Sigmoid colon (tissue), 7 donors: ENCODE measurements around the gene BRPF3. TPM values are rescaled to one million over a fixed set of nuclear protein-coding genes. Genes with fewer than 3 reads are reported as not detected.

ENCODE experiments used
- DNase-seq: peaks from one replicate; pipeline ENCODE4 v3.0.0-alpha.2; 2019
- H3K27ac ChIP-seq, 4 donors: fragments of 200-600 bp; sonication (generic); one replicate each; pipeline ENCODE4 v1.5.1; 2016 to 2019; ENCODE audit warnings: mild to moderate bottlenecking in 1 of 4
- H3K27me3 ChIP-seq, 3 donors: fragments of 200-600 bp; sonication (generic); one replicate each; pipeline ENCODE4 v1.5.1; 2019; ENCODE audit warnings: mild to moderate bottlenecking in 1 of 3
- H3K36me3 ChIP-seq, 4 donors: fragments of 200-600 bp; sonication (generic); one replicate each; pipeline ENCODE4 v1.5.1; 2016 to 2019
- H3K4me1 ChIP-seq, 4 donors: fragments of 200-600 bp; sonication (generic); one replicate each; pipeline ENCODE4 v1.5.1; 2017 to 2019
- H3K4me3 ChIP-seq, 4 donors: fragments of 200-600 bp; sonication (generic); one replicate each; pipeline ENCODE4 v1.5.1; 2017 to 2019; ENCODE audit warnings: mild to moderate bottlenecking in 2 of 4, moderate library complexity in 1 of 4
- H3K9me3 ChIP-seq, 4 donors: fragments of 200-600 bp in 3 of 4; sonication (generic) in 3 of 4; one replicate each; pipeline versions ENCODE4 v1.5.1 to v1.6.1; 2013 to 2019
- EP300 ChIP-seq, 4 donors: sonication (generic); formaldehyde crosslinking; IDR thresholded peaks; one replicate each; pipeline ENCODE4 v1.6.1; 2017; ENCODE audit warnings: antibody characterized with exemption in 4 of 4
- POLR2A ChIP-seq, 2 donors: fragments of 450-650 bp; IDR thresholded peaks; one replicate each; pipeline ENCODE4 v1.6.1; 2016; ENCODE audit warnings: antibody characterized with exemption in 2 of 2, mild to moderate bottlenecking in 2 of 2, moderate library complexity in 2 of 2
- POLR2AphosphoS5 ChIP-seq, 4 donors: sonication (generic); formaldehyde crosslinking; IDR thresholded peaks; one replicate each; pipeline ENCODE4 v1.6.1; 2017; ENCODE audit warnings: antibody characterized with exemption in 4 of 4
- WGBS, 2 donors: extraction: QIAGEN DNeasy Blood & Tissue Kit; methylation state at CpG; one replicate each; pipeline ENCODE4 v1.1.7; 2013; 5-methylcytosine and 5-hydroxymethylcytosine counted together
- intact Hi-C: fragments of 100-400 bp; cut with DNase I; formaldehyde crosslinking; loops from one replicate; pipeline ENCODE4 v1.15.1; 2023
- polyA plus RNA-seq, 3 donors: library from polyadenylated mRNA; stranded (reverse); fragments of 200-250 nt; gene quantifications; one replicate each; pipeline ENCODE4 v1.2.3, GENCODE V29; 2013
- total RNA-seq, 4 donors: library from RNA; depleted of rRNA; stranded (reverse); fragments of >200 nt; gene quantifications; one replicate each; pipeline ENCODE4 v1.1.0, GENCODE V29; 2016
- TF ChIP-seq, protein P1 (sequence below), 4 experiments: fragments of 450-650 bp in 3 of 4; fragments of 200-600 bp in 1 of 4; IDR thresholded peaks; one replicate each; pipeline ENCODE4 v1.5.1; 2016 to 2019; ENCODE audit warnings: antibody characterized with exemption in 4 of 4, mild to moderate bottlenecking in 3 of 4, moderate library complexity in 2 of 4
- donor health status: healthy with polysubstance abuse.
- donor health status: Bipolar disorder and iron deficiency.
- donor health status: healthy.

Gene BRPF3
- total and polyA plus RNA-seq, 7 donors: 11.2 to 41.8 (median 26.9) TPM

DNA sequence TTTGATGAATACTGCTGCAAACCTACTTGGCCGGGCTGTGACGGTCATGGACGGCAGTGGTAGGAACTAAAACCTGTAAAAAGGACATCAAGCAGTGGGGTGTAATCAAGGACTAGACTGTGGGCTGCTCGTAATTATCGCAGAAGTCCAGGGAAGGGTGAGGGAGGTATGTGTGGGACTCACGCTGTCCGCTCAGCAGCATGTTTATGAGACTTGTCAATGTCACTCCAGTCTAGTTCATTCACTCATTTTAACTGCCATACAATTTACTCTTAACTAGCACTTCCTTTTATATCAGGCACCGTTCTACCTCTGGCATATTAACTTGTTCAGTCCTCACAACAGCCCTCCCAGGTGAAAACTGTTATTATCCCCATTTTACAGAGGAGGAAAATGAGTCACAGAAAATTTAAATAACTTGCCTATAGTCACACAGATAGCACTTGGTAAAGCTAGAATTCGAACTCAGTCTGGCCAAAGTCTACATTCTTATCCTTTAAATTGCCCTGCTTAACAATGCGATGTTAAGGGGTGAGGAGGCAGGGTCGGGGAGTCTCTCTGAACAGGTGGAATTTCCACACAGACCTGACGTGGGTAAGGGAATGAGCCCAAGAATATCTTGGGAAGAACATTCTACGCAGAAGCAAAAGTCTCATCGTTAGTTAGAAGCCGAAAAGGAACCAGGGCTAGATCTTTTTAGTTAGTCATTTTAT lies 77.4 kb downstream of the BRPF3 start:
- intact Hi-C loops: no loop called here
- TF ChIP-seq EP300 (IDR thresholded peaks at IDR 0.05) (no peak), POLR2AphosphoS5 (IDR thresholded peaks at IDR 0.05) (no peak), POLR2A (IDR thresholded peaks at IDR 0.05) (no peak)
- TF ChIP-seq, protein P1, sequence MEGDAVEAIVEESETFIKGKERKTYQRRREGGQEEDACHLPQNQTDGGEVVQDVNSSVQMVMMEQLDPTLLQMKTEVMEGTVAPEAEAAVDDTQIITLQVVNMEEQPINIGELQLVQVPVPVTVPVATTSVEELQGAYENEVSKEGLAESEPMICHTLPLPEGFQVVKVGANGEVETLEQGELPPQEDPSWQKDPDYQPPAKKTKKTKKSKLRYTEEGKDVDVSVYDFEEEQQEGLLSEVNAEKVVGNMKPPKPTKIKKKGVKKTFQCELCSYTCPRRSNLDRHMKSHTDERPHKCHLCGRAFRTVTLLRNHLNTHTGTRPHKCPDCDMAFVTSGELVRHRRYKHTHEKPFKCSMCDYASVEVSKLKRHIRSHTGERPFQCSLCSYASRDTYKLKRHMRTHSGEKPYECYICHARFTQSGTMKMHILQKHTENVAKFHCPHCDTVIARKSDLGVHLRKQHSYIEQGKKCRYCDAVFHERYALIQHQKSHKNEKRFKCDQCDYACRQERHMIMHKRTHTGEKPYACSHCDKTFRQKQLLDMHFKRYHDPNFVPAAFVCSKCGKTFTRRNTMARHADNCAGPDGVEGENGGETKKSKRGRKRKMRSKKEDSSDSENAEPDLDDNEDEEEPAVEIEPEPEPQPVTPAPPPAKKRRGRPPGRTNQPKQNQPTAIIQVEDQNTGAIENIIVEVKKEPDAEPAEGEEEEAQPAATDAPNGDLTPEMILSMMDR (IDR thresholded peaks at IDR 0.05): no peak
- Histone ChIP-seq H3K4me1 (no peaks in the 10 kb centered on the region), H3K9me3 (no peaks in the 10 kb centered on the region), H3K36me3 (no peaks in the 10 kb centered on the region), H3K27ac (no peak overlapping the region), H3K27me3 (peaks cover 0 to 18% (median 7%) of the 10 kb centered on the region in 3 donors), H3K4me3 (no peak overlapping the region)
- WGBS, 2 donors: 55 to 71% methylated on average over 15 of the region's 15 CpGs
- DNase-seq: no peak

DNA sequence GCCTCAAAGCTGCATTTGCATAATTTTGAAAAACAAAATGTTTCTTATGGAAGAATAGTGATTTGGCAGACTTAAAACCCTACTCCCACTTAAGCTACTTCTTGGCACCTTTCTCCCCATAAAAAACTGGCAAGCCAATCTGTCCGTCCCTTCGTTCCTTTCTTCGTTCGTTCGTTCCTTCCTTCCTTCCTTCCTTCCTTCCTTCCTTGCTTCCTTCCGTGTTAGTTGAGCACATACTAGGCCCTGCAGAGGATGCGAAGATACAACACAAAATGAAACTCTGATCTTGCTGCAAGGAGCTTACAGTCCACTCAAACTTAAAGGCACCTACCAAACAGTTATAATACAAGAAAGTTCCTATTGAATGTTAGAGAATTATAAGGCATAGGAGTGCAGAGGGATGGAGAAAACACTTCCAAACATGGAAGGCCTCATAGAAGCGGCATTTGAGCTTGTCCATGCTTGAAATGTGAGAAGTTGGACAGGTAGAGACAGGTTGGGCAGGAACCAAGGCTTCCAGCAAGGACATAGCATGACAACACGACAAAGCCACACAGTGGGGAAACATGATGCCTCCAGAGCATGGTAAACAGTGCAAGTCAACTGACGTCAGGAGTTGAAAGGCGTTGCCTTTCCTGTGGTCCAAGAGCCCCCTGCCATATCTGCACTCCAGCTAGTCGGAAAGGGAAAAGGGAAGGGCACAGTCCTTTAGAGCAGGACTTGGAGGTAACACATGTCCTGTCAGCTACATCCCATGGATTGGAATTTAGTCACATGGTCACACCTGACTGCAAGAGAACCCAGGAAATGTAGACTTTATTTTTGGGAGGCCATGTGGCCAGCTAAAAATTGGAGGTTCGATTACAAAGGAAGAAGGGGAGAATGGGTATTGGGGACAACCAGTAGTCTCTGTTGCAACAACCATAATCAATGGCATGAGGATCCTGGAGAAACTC lies 80.3 kb downstream of the BRPF3 start:
- DNase-seq: no peak
- no peak for TF ChIP-seq POLR2AphosphoS5 (IDR thresholded peaks at IDR 0.05)
- no peak for TF ChIP-seq EP300 (IDR thresholded peaks at IDR 0.05)
- TF ChIP-seq, protein P1 (IDR thresholded peaks at IDR 0.05): no peak
- Histone ChIP-seq H3K27ac (no peak overlapping the region), H3K27me3 (peaks cover 0 to 13% (median 0%) of the 10 kb centered on the region in 3 donors), H3K36me3 (no peaks in the 10 kb centered on the region), H3K4me3 (no peak overlapping the region), H3K4me1 (no peaks in the 10 kb centered on the region), H3K9me3 (no peaks in the 10 kb centered on the region)
- 86% methylated on average over 13 of the region's 13 CpGs for WGBS, 2 donors
- intact Hi-C loops: no loop called here

DNA sequence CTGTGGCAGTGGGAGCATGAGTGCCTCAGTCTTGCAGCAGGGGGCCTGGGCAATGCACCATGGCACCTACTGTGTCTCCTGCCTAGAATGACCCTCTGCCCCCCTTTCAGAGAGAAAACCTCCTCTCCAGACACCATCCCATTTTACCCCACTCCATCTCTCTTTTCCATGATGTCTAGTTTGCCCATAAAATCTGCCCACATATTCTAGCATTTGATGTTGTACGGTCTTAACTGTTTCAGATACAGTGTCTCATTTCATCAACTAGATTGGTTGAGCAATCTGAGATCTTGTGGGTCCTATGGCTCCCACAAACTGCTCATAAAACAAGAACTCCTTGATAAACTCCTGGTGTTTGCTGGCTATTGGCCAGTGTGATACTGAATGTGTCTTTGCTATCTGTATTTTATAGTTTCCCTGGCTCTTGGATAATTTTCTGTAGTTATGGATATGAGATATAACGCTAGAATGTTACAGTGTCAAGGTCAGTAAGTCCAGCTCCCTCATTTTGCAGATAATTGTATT lies 81.5 kb downstream of the BRPF3 start:
- Histone ChIP-seq H3K4me1 (no peaks in the 10 kb centered on the region), H3K4me3 (no peak overlapping the region), H3K9me3 (no peaks in the 10 kb centered on the region), H3K27me3 (peaks cover 0 to 15% (median 0%) of the 10 kb centered on the region in 3 donors), H3K27ac (no peak overlapping the region), H3K36me3 (no peaks in the 10 kb centered on the region)
- intact Hi-C loops: no loop called here
- 75 to 85% methylated on average over 2 of the region's 2 CpGs for WGBS, 2 donors
- no peak for DNase-seq
- TF ChIP-seq, protein P1 (IDR thresholded peaks at IDR 0.05): no peak
- no peak for TF ChIP-seq EP300 (IDR thresholded peaks at IDR 0.05)
- no peak for TF ChIP-seq POLR2AphosphoS5 (IDR thresholded peaks at IDR 0.05)
- TF ChIP-seq POLR2A (IDR thresholded peaks at IDR 0.05): no peak

DNA sequence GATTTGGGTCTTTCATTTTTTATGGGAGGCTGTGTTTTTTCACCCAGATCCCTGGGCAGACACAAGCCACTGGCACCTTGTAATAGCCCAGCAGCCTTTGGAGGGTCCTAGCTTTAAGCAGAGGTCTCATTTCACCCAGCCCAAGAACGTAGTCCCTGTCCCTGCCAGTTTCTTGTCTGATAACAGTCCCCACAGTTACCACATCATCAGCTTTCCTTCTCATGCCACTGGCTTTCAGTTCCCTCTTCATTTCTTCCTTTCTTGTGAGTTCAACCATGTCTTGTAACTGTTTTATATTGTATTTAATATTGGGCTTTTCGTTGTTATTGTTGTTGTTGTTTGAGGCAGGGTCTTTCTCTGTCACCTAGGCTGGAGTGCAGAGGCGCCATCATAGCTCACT lies 83.9 kb downstream of the BRPF3 start:
- 68 to 75% methylated on average over 3 of the region's 3 CpGs for WGBS, 2 donors
- peaks cover 0 to 23% (median 10%) of the 10 kb centered on the region in 3 donors for H3K27me3 ChIP-seq
- no peaks in the 10 kb centered on the region for H3K4me1 ChIP-seq
- TF ChIP-seq, protein P1 (IDR thresholded peaks at IDR 0.05): no peak
- TF ChIP-seq POLR2AphosphoS5 (IDR thresholded peaks at IDR 0.05) (no peak), POLR2A (IDR thresholded peaks at IDR 0.05) (no peak), EP300 (IDR thresholded peaks at IDR 0.05) (no peak)
- H3K27ac ChIP-seq: no peak overlapping the region
- H3K9me3 ChIP-seq: no peaks in the 10 kb centered on the region
- no peak overlapping the region for H3K4me3 ChIP-seq
- H3K36me3 ChIP-seq: no peaks in the 10 kb centered on the region
- DNase-seq: no peak
- intact Hi-C loops: no loop called here
